OCI-LY3 (cell line): ENCODE measurements around the gene ARHGEF6.

Source experiments
- CTCF ChIP-seq: fragments of 200-600, 300-600 bp; sonication (generic); IDR thresholded peaks from 2 replicates; pipeline ENCODE4 v1.5.1; 2014; ENCODE audit warnings: antibody characterized with exemption, low read length, low read depth
- EZH2phosphoT487 ChIP-seq: fragments of 200-600 bp; shearing (Covaris generic); IDR thresholded peaks from 2 replicates; pipeline ENCODE4 v1.6.1; 2018; ENCODE audit warnings: antibody characterized with exemption, mixed run types, low read depth

- no peak for TF ChIP-seq CTCF
- TF ChIP-seq EZH2phosphoT487, result no peak
Observed at GRCh38 chrX:136768469-136769084, 12.2 kb downstream of the ARHGEF6 start.
